ENCODE measurements around the gene SCAMP4. TPM values are rescaled to one million over a fixed set of nuclear protein-coding genes. Genes with fewer than 3 reads are reported as not detected.
"Not testable (repeated sequence)": the region's sequence is repeated elsewhere in the genome, so short reads cannot be mapped to it uniquely, and the experiment has no call there.

Gene SCAMP4
- total and polyA plus RNA-seq, 2 experiments from 2014 or later: 39.4 to 106 TPM

DNA sequence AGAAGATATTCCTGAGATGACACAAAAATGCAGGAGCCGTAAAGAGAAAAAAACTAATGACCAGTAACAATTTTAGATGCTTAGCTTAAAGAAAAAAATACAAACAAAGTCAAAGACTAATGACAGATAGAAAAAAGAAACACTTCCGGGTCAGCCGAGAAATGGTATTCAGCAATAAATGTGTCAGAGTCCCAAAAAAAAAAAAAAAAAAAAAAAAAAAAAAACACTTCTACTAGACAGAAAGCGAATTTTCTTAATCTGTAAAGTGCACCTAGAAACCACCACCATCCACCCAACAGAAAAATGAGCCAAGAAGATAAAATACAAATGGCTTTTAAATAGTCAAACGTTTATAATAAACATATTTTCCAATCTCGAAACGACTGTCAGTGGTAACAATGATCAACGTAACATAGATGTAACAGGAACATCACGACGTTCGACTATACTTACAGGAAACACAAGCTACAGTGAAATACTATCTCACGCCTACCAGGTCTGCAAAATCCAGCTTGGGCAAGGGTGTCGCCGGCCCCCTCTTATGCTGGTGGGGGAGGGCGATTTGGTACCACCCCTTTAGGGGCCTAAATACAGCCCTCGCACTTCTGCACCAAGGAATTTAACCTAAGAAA is 30.5 kb upstream of the SCAMP4 start:
- Mint-ChIP-seq H3K9me3 (no peaks in the 10 kb centered on the region), H3K27me3 (ENCODE audit: insufficient read depth, low read depth, poor library complexity) (peaks cover 5% of the 10 kb centered on the region), H3K4me1 (peaks cover 16% of the 10 kb centered on the region), H3K4me3 (peak overlapping the region; percentile 98), H3K36me3 (ENCODE audit: low read depth) (peaks cover 4% of the 10 kb centered on the region; the same call in 2 of the 3 replicates), H3K27ac (no peak overlapping the region)
- Histone ChIP-seq H3K4me1 (ENCODE audit: insufficient read depth) (peaks cover 16% of the 10 kb centered on the region), H3K27ac (ENCODE audit: low read depth) (0 out of 2 replicates have a peak overlapping the region, but pooled peaks have one; percentile 5), H3K4me2 (peak overlapping the region; percentile 99), H3K4me3 (peak overlapping the region; percentile 93), H3K9me2 (ENCODE audit: insufficient read depth) (no peaks in the 10 kb centered on the region), H3K36me3 (ENCODE audit: insufficient read depth) (no peaks in the 10 kb centered on the region), H3K27me3 (ENCODE audit: insufficient read depth) (no peaks in the 10 kb centered on the region), H2AFZ (no peak overlapping the region), H4K20me1 (replicated peaks; ENCODE audit: insufficient read depth) (no peaks in the 10 kb centered on the region; the same call in 1 of the 2 replicates), H3F3A (replicated peaks; ENCODE audit: low read depth) (peaks cover 9% of the 10 kb centered on the region; the same call in 1 of the 2 replicates), H3K79me2 (replicated peaks; ENCODE audit: insufficient read depth) (peaks cover 31% of the 10 kb centered on the region)
- TF ChIP-seq, protein P1, sequence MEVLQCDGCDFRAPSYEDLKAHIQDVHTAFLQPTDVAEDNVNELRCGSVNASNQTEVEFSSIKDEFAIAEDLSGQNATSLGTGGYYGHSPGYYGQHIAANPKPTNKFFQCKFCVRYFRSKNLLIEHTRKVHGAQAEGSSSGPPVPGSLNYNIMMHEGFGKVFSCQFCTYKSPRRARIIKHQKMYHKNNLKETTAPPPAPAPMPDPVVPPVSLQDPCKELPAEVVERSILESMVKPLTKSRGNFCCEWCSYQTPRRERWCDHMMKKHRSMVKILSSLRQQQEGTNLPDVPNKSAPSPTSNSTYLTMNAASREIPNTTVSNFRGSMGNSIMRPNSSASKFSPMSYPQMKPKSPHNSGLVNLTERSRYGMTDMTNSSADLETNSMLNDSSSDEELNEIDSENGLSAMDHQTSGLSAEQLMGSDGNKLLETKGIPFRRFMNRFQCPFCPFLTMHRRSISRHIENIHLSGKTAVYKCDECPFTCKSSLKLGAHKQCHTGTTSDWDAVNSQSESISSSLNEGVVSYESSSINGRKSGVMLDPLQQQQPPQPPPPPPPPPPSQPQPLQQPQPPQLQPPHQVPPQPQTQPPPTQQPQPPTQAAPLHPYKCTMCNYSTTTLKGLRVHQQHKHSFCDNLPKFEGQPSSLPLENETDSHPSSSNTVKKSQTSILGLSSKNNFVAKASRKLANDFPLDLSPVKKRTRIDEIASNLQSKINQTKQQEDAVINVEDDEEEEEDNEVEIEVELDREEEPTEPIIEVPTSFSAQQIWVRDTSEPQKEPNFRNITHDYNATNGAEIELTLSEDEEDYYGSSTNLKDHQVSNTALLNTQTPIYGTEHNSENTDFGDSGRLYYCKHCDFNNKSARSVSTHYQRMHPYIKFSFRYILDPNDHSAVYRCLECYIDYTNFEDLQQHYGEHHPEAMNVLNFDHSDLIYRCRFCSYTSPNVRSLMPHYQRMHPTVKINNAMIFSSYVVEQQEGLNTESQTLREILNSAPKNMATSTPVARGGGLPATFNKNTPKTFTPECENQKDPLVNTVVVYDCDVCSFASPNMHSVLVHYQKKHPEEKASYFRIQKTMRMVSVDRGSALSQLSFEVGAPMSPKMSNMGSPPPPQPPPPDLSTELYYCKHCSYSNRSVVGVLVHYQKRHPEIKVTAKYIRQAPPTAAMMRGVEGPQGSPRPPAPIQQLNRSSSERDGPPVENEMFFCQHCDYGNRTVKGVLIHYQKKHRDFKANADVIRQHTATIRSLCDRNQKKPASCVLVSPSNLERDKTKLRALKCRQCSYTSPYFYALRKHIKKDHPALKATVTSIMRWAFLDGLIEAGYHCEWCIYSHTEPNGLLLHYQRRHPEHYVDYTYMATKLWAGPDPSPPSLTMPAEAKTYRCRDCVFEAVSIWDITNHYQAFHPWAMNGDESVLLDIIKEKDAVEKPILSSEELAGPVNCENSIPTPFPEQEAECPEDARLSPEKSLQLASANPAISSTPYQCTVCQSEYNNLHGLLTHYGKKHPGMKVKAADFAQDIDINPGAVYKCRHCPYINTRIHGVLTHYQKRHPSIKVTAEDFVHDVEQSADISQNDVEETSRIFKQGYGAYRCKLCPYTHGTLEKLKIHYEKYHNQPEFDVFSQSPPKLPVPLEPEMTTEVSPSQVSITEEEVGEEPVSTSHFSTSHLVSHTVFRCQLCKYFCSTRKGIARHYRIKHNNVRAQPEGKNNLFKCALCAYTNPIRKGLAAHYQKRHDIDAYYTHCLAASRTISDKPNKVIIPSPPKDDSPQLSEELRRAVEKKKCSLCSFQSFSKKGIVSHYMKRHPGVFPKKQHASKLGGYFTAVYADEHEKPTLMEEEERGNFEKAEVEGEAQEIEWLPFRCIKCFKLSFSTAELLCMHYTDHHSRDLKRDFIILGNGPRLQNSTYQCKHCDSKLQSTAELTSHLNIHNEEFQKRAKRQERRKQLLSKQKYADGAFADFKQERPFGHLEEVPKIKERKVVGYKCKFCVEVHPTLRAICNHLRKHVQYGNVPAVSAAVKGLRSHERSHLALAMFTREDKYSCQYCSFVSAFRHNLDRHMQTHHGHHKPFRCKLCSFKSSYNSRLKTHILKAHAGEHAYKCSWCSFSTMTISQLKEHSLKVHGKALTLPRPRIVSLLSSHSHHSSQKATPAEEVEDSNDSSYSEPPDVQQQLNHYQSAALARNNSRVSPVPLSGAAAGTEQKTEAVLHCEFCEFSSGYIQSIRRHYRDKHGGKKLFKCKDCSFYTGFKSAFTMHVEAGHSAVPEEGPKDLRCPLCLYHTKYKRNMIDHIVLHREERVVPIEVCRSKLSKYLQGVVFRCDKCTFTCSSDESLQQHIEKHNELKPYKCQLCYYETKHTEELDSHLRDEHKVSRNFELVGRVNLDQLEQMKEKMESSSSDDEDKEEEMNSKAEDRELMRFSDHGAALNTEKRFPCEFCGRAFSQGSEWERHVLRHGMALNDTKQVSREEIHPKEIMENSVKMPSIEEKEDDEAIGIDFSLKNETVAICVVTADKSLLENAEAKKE (CRISPR knock-in tag; IDR thresholded peaks at IDR 0.05): no peak
- TF ChIP-seq, protein P2, sequence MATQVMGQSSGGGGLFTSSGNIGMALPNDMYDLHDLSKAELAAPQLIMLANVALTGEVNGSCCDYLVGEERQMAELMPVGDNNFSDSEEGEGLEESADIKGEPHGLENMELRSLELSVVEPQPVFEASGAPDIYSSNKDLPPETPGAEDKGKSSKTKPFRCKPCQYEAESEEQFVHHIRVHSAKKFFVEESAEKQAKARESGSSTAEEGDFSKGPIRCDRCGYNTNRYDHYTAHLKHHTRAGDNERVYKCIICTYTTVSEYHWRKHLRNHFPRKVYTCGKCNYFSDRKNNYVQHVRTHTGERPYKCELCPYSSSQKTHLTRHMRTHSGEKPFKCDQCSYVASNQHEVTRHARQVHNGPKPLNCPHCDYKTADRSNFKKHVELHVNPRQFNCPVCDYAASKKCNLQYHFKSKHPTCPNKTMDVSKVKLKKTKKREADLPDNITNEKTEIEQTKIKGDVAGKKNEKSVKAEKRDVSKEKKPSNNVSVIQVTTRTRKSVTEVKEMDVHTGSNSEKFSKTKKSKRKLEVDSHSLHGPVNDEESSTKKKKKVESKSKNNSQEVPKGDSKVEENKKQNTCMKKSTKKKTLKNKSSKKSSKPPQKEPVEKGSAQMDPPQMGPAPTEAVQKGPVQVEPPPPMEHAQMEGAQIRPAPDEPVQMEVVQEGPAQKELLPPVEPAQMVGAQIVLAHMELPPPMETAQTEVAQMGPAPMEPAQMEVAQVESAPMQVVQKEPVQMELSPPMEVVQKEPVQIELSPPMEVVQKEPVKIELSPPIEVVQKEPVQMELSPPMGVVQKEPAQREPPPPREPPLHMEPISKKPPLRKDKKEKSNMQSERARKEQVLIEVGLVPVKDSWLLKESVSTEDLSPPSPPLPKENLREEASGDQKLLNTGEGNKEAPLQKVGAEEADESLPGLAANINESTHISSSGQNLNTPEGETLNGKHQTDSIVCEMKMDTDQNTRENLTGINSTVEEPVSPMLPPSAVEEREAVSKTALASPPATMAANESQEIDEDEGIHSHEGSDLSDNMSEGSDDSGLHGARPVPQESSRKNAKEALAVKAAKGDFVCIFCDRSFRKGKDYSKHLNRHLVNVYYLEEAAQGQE (IDR thresholded peaks at IDR 0.05; ENCODE audit: unreplicated experiment): no peak
- TF ChIP-seq JUNB (IDR thresholded peaks at IDR 0.05; ENCODE audit: unreplicated experiment) (no peak), CREB1 (CRISPR knock-in tag; IDR thresholded peaks at IDR 0.05; ENCODE audit: low read depth) (no peak), NANOG (IDR thresholded peaks at IDR 0.05; ENCODE audit: borderline replicate concordance) (no peak), ZNF114 (CRISPR knock-in tag; IDR thresholded peaks at IDR 0.05) (no peak)
- ATAC-seq (no peak), DNase-seq (ENCODE audit: low spot score) (no peak)

DNA sequence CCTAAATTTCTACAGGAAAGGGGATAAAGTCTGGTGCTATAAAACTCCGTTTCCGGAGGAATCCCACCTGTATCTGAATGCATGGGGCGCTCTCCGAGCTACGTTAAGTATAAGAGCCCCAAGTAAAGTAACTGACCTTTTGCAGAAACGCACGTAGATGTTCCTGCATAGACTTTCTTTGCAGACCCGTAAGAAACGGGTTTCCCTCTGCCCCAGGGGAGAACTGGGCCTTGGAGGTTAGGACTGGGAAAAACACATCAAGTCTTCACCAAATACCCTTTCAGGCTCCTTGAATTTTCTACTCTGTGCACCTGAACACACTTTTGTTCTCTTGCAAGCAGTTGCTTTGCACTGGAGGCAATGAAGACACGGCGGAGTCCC is 29.9 kb upstream of the SCAMP4 start:
- H3K27me3 ChIP-seq (ENCODE audit: insufficient read depth); ATAC-seq; H4K20me1 ChIP-seq (replicated peaks; ENCODE audit: insufficient read depth); H3K36me3 Mint-ChIP-seq (ENCODE audit: low read depth); DNase-seq (ENCODE audit: low spot score); H3K9me2 ChIP-seq (ENCODE audit: insufficient read depth); H2AFZ ChIP-seq; H3K27me3 Mint-ChIP-seq (ENCODE audit: insufficient read depth, low read depth, poor library complexity); H3K36me3 ChIP-seq (ENCODE audit: insufficient read depth); H3K27ac ChIP-seq (ENCODE audit: low read depth); H3K9me3 Mint-ChIP-seq; H3F3A ChIP-seq (replicated peaks; ENCODE audit: low read depth): not testable (repeated sequence)
- Mint-ChIP-seq H3K4me3 (peak overlapping the region; percentile 98), H3K27ac (peak overlapping the region; percentile 95), H3K4me1 (peaks cover 16% of the 10 kb centered on the region)
- H3K79me2 ChIP-seq (replicated peaks; ENCODE audit: insufficient read depth): peaks cover 31% of the 10 kb centered on the region
- H3K4me1 ChIP-seq (ENCODE audit: insufficient read depth): peaks cover 16% of the 10 kb centered on the region
- peak overlapping the region; percentile 93 for H3K4me3 ChIP-seq
- H3K4me2 ChIP-seq: peak overlapping the region; percentile 99

Data from GM23338 (cell line).